Mesothelial cell of epicardium (in vitro differentiated cells): ENCODE data around the gene GATB. TPM values are rescaled to one million over a fixed set of nuclear protein-coding genes. Genes with fewer than 3 reads are reported as not detected.

Experiments
- DNase-seq, 2 experiments: peaks; one replicate each; pipeline ENCODE4 v3.0.0; 2021; ENCODE audit warnings: low spot score in 2 of 2; ENCODE audit not compliant: unreplicated experiment in 2 of 2
- H3K27ac Mint-ChIP-seq: 2 replicates; pipeline ENCODE4 v1.8.0; 2021; ENCODE audit warnings: mixed read lengths
- H3K27me3 Mint-ChIP-seq: 2 replicates; pipeline ENCODE4 v1.8.0; 2021; ENCODE audit warnings: low read depth, mixed read lengths
- H3K36me3 Mint-ChIP-seq: 2 replicates; pipeline ENCODE4 v1.8.0; 2021; ENCODE audit warnings: mixed read lengths
- H3K4me1 Mint-ChIP-seq: 2 replicates; pipeline ENCODE4 v1.8.0; 2021; ENCODE audit warnings: mixed read lengths
- H3K4me3 Mint-ChIP-seq: 2 replicates; pipeline ENCODE4 v1.8.0; 2021; ENCODE audit warnings: mild to moderate bottlenecking, moderate library complexity, mixed read lengths
- H3K9me3 Mint-ChIP-seq: 2 replicates; pipeline ENCODE4 v1.8.0; 2021; ENCODE audit warnings: mixed read lengths
- total RNA-seq: library from RNA; stranded (reverse); gene quantifications from 3 replicates; pipeline ENCODE4 v1.2.1, GENCODE V29; 2021
- TF ChIP-seq, protein P1 (sequence below): fragments of 200-600 bp; sonication (generic); IDR thresholded peaks from one replicate; pipeline ENCODE4 v1.5.0; 2021; ENCODE audit warnings: antibody characterized with exemption; ENCODE audit not compliant: unreplicated experiment

The GATB gene
- total RNA-seq, 1 donor from 2014 or later, result 24.5 TPM

DNA sequence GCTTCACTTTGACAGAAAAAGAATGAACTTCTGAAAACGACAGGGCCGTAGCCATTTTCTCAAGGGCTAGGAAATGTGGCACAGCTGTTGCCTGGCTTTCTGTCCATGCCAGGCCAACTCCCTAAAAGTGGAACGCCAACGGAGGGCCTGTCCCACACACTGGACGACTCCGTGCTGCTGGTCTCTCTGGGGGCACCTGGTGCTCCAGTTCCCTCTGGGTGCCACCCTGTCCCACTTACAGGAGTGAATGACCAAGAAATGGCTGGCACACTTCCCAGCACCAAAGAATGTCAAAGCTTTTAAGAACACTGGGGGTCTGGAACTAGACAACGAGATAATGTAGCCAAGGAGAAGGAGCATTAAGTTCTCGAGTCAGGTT is 40.9 kb downstream of the GATB start:
- H3K27me3 Mint-ChIP-seq, result peaks cover 5% of the 10 kb centered on the region
- H3K27ac Mint-ChIP-seq, result no peak overlapping the region
- no peak for DNase-seq
- H3K36me3 Mint-ChIP-seq, result peaks cover 8% of the 10 kb centered on the region
- TF ChIP-seq, protein P1, sequence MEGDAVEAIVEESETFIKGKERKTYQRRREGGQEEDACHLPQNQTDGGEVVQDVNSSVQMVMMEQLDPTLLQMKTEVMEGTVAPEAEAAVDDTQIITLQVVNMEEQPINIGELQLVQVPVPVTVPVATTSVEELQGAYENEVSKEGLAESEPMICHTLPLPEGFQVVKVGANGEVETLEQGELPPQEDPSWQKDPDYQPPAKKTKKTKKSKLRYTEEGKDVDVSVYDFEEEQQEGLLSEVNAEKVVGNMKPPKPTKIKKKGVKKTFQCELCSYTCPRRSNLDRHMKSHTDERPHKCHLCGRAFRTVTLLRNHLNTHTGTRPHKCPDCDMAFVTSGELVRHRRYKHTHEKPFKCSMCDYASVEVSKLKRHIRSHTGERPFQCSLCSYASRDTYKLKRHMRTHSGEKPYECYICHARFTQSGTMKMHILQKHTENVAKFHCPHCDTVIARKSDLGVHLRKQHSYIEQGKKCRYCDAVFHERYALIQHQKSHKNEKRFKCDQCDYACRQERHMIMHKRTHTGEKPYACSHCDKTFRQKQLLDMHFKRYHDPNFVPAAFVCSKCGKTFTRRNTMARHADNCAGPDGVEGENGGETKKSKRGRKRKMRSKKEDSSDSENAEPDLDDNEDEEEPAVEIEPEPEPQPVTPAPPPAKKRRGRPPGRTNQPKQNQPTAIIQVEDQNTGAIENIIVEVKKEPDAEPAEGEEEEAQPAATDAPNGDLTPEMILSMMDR, result no peak
- peaks cover 7% of the 10 kb centered on the region for H3K4me1 Mint-ChIP-seq
- H3K4me3 Mint-ChIP-seq, result no peak overlapping the region
- no peaks in the 10 kb centered on the region for H3K9me3 Mint-ChIP-seq

DNA sequence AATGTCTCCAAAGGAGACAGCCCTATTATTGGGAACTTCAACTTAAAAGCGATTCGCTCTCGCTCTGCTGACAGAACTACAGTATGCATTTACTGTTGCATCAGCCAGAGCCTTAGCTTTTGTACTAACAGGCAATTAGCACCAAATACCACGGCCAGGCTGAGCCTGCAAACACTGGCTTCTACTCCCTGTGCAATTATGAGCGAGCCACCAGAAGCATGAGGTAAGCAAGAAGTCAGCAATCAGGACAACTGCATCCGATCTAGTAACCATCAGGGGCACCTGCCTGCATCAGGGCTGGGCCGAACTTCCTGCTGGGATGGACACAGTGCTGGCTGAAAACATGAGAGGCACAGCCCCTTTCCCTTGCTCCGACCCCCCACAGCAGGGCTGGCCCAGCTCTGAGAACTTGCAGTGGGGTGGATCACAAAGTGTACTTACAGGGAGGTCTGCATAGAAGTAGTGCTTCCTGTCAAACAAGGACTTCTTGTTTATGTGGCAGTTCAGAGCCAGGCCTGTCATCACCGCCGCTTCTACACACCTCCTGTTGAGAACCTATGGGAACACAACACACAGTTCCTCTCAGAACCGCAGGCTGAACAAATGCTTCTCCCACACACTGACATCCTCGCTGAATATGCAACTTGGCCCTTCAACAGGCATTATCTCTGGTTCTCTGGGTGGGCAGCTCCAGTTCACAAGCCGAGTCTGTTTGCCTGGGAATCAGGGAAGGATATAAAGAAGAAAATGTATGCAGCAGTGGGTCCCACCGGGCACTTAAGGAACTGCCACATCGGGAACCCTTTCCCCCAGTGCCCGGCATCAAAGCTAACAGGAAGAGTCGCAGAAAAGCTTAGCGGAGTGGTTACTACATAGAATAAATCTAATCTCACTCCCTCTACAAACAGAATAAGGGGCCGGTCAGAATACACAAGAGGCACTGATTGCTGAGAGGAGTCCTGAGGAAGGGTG is 41.5 kb downstream of the GATB start:
- TF ChIP-seq, protein P1, result no peak
- Mint-ChIP-seq H3K27ac (no peak overlapping the region), H3K36me3 (peaks cover 8% of the 10 kb centered on the region), H3K27me3 (peaks cover 3% of the 10 kb centered on the region), H3K4me1 (peaks cover 7% of the 10 kb centered on the region), H3K9me3 (no peaks in the 10 kb centered on the region), H3K4me3 (no peak overlapping the region)
- no peak for DNase-seq

DNA sequence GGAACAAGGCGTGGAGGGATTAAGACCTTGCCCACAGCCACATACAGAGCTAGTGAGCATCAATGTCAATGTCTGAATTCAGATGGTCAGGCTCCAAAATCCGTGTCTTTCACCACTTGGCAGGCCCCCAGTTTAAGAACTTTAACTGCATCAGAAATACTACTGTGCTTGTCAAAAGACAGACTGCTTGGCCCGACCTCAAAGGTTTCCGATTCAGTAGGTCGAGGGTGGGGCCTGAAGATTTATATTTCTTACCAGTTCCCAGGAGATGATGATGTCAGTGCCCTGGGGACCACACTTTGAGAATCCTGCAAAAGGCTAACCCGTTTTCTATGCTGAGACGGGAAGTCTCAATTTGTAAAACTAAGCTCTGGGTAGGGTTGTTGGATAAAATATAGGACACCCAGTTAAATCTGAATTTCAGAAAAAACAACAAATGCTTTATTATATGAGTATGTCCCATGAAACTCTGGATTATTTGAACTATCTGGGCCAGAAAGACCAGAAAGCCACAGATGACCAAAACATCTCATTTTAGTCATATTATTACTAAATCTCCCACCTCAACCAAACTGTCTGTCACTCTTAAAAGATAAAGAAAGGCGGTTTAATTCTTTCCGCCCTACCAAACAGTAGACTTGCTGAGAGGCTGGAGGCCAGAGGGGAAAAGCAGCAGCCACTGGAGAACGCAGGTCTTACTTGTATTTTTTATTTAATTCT is 42.7 kb downstream of the GATB start:
- no peak for DNase-seq
- TF ChIP-seq, protein P1, result no peak

DNA sequence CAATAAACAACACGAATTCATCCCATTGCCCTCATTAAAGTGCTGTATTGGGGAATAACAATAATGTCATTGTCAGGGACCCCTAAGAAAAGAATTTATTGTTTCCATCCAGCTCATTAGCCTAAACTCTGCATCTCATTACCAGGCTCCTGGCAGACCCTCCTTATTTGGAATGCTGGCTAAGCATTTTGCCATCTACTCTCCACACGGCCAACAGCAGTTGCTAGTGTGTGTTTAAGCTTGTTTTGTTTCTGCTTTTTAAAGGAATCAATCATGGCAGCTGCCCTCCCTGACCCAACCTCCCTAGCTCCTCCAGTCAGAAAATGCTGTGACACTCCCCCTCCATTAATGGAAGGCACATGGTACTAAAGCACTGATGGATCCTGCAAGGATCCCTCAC is 43.5 kb downstream of the GATB start:
- TF ChIP-seq, protein P1, result no peak
- no peak overlapping the region for H3K4me3 Mint-ChIP-seq
- no peaks in the 10 kb centered on the region for H3K9me3 Mint-ChIP-seq
- DNase-seq, result no peak
- H3K4me1 Mint-ChIP-seq, result peaks cover 7% of the 10 kb centered on the region
- no peaks in the 10 kb centered on the region for H3K27me3 Mint-ChIP-seq
- no peak overlapping the region for H3K27ac Mint-ChIP-seq
- H3K36me3 Mint-ChIP-seq, result peaks cover 8% of the 10 kb centered on the region

More for the DNA sequence above, 42.7 kb downstream of the GATB start:
- Mint-ChIP-seq H3K36me3 (peaks cover 8% of the 10 kb centered on the region), H3K27me3 (peaks cover 1% of the 10 kb centered on the region), H3K4me3 (no peak overlapping the region), H3K27ac (no peak overlapping the region), H3K4me1 (peaks cover 7% of the 10 kb centered on the region), H3K9me3 (no peaks in the 10 kb centered on the region)

DNA sequence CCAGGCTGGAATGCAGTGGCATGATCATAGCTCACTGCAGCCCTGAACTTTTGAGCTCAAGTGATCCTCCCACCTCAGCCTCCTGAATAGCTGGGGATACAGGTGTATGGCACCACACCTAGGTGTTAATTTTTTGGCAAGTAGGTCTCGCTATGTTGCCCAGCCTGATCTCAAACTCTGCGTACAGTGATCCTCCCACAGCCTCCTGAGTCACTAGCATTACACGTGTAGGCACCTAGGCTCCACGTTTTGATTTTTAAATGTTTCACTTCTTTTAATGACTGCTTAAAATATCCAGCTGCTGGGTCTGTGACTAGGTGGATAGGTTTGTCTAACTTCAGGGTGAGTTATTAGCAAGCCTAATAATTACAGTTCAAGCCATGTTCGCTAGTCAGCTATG is 44.5 kb downstream of the GATB start:
- DNase-seq, result no peak
- TF ChIP-seq, protein P1, result no peak
- H3K36me3 Mint-ChIP-seq, result peaks cover 8% of the 10 kb centered on the region
- no peaks in the 10 kb centered on the region for H3K27me3 Mint-ChIP-seq
- H3K9me3 Mint-ChIP-seq, result no peaks in the 10 kb centered on the region
- no peak overlapping the region for H3K4me3 Mint-ChIP-seq
- H3K4me1 Mint-ChIP-seq, result peaks cover 7% of the 10 kb centered on the region
- no peak overlapping the region for H3K27ac Mint-ChIP-seq
